HepG2 (cell line): Measurements from ENCODE around the gene PLB1. TPM values are rescaled to one million over a fixed set of nuclear protein-coding genes. Genes with fewer than 3 reads are reported as not detected.

Source experiments
- GATAD2A ChIP-seq: IDR thresholded peaks from 2 replicates; pipeline ENCODE4 v1.6.1; 2016
- HMGXB3 ChIP-seq: sonication (generic); formaldehyde crosslinking; IDR thresholded peaks from 2 replicates; pipeline ENCODE4 v1.4.0; 2020; ENCODE audit warnings: missing genetic modification reagents, borderline replicate concordance
- NR2F1 ChIP-seq, 2 experiments: fragments of 450-650 bp in 1 of 2; formaldehyde crosslinking in 1 of 2; IDR thresholded peaks; 2 replicates each; pipeline versions ENCODE4 v1.5.0 to v1.6.1; 2016 to 2020; ENCODE audit warnings: mild to moderate bottlenecking in 1 of 2, missing compliant biosample characterization in 1 of 2, missing genetic modification reagents in 1 of 2, moderate library complexity in 1 of 2
- SMARCC2 ChIP-seq: fragments of 450-650 bp; IDR thresholded peaks from 2 replicates; pipeline ENCODE4 v1.6.1; 2017; ENCODE audit warnings: antibody characterized with exemption, mild to moderate bottlenecking
- SNAPC4 ChIP-seq: sonication (generic); formaldehyde crosslinking; IDR thresholded peaks from 2 replicates; pipeline ENCODE4 v1.4.0; 2020; ENCODE audit warnings: mild to moderate bottlenecking, missing genetic modification reagents
- SP5 ChIP-seq: IDR thresholded peaks from 2 replicates; pipeline ENCODE4 v1.6.1; 2016; ENCODE audit warnings: low read depth, borderline replicate concordance
- ZHX2 ChIP-seq, 2 experiments: sonication (generic) in 1 of 2; formaldehyde crosslinking in 1 of 2; IDR thresholded peaks; 2 replicates each; pipeline versions ENCODE4 v1.6.1 to v1.9.0; 2014 to 2022; ENCODE audit warnings: antibody characterized with exemption in 1 of 2, borderline replicate concordance in 1 of 2, inconsistent platforms in 1 of 2, low read depth in 1 of 2, missing genetic modification reagents in 1 of 2
- ZNF280B ChIP-seq: sonication (generic); formaldehyde crosslinking; IDR thresholded peaks from 2 replicates; pipeline ENCODE4 v1.5.0; 2020; ENCODE audit warnings: missing genetic modification reagents, mild to moderate bottlenecking, borderline replicate concordance
- ZNF432 ChIP-seq: sonication (generic); formaldehyde crosslinking; IDR thresholded peaks from 2 replicates; pipeline ENCODE4 v1.5.0; 2020; ENCODE audit warnings: missing genetic modification reagents, mild to moderate bottlenecking, borderline replicate concordance
- polyA plus RNA-seq, 8 experiments: library from polyadenylated mRNA; depleted of rRNA in 3 of 8; stranded (reverse) in 7 of 8; unstranded in 1 of 8; fragments of >200 nt; fragmentation: Illumina TruSeq in 4 of 8; extraction: Trizol in 4 of 8; gene quantifications; 2 replicates each; pipeline versions ENCODE4 v1.2.1 to v1.2.3, GENCODE V29; 2011 to 2016; ENCODE audit warnings: low read depth in 4 of 8, missing spikeins in 1 of 8, mixed read lengths in 1 of 8; ENCODE audit not compliant: insufficient read depth in 1 of 8
- total RNA-seq, 5 experiments: library from RNA; depleted of rRNA; stranded (reverse); fragments of >200 nt; fragmentation: Illumina TruSeq; extraction: Trizol; gene quantifications; 2 replicates each; pipeline ENCODE4 v1.2.3, GENCODE V29; 2016; ENCODE audit warnings: low read depth in 1 of 5

Gene PLB1
- total and polyA plus RNA-seq, 2 of the 13 experiments (the other 11 are each of a cell fraction or from before 2014, with no cell fraction given), result 0.20 to 1.8 TPM

- no peak for TF ChIP-seq ZNF280B
- TF ChIP-seq HMGXB3 (CRISPR knock-in tag), result no peak
- no peak for TF ChIP-seq SMARCC2
- TF ChIP-seq NR2F1 (CRISPR knock-in tag; IDR thresholded peaks at IDR 0.05), result no peak
- no peak for TF ChIP-seq SNAPC4
- peak; percentile 12; the same call in 1 of the 2 replicates for TF ChIP-seq GATAD2A
- TF ChIP-seq SP5, result no peak
- TF ChIP-seq ZHX2 (IDR thresholded peaks at IDR 0.05; ENCODE audit: low read depth), result no peak
- TF ChIP-seq ZHX2 (CRISPR knock-in tag; IDR thresholded peaks at IDR 0.05; ENCODE audit: borderline replicate concordance), result no peak
- TF ChIP-seq ZNF432 (CRISPR knock-in tag), result no peak
Measured at GRCh38 chr2:28618221-28619141, 122.6 kb downstream of the PLB1 start (continued).
